GM12891 (cell line): Measurements from ENCODE around the gene MCTP2.

ENCODE experiments used
- PAX5 ChIP-seq: IDR thresholded peaks from 2 replicates; pipeline ENCODE4 v1.6.1; 2011; ENCODE audit warnings: low read length, moderate library complexity, mild to moderate bottlenecking; ENCODE audit not compliant: insufficient read depth, severe bottlenecking
- POLR2A ChIP-seq: IDR thresholded peaks from 2 replicates; pipeline ENCODE4 v1.6.1; 2011; ENCODE audit warnings: low read depth, low read length, control low read depth
- POLR2AphosphoS5 ChIP-seq: IDR thresholded peaks from 2 replicates; pipeline ENCODE4 v1.6.1; 2011; ENCODE audit warnings: low read depth, low read length, control low read depth
- POU2F2 ChIP-seq: IDR thresholded peaks from 2 replicates; pipeline ENCODE4 v1.6.1; 2011; ENCODE audit warnings: low read depth, mild to moderate bottlenecking, control low read depth, low read length, moderate library complexity
- SPI1 ChIP-seq: IDR thresholded peaks from 2 replicates; pipeline ENCODE4 v1.6.1; 2011; ENCODE audit warnings: low read depth, low read length, control low read depth
- TAF1 ChIP-seq: IDR thresholded peaks from 2 replicates; pipeline ENCODE4 v1.6.1; 2011; ENCODE audit warnings: low read depth, low read length, control low read depth

- no peak for TF ChIP-seq POLR2A
- TF ChIP-seq POU2F2: no peak
- no peak for TF ChIP-seq POLR2AphosphoS5
- TF ChIP-seq TAF1: no peak
- no peak for TF ChIP-seq SPI1
- no peak for TF ChIP-seq PAX5
Measured at GRCh38 chr15:94432279-94432678, 200.9 kb downstream of the MCTP2 start.
